Stomach (tissue), 9 donors: ENCODE results near the gene RAMACL. TPM values are rescaled to one million over a fixed set of nuclear protein-coding genes. Genes with fewer than 3 reads are reported as not detected.
"Not testable (repeated sequence)": the region's sequence is repeated elsewhere in the genome, so short reads cannot be mapped to it uniquely, and the experiment has no call there.

Experiments used
- DNase-seq, 2 donors: peaks; one replicate each; pipeline versions ENCODE4 v3.0.0 to v3.0.0-alpha.2; 2013 to 2019
- H3K27ac ChIP-seq, 5 donors: fragments of 200-600 bp in 4 of 5; sonication (generic) in 4 of 5; one replicate each; pipeline ENCODE4 v1.5.1; 2013 to 2019; ENCODE audit warnings: mild to moderate bottlenecking in 1 of 5, moderate library complexity in 1 of 5
- H3K27me3 ChIP-seq, 3 donors: fragments of 200-600 bp; sonication (generic); one replicate each; pipeline ENCODE4 v1.5.1; 2017 to 2019; ENCODE audit warnings: mixed run types in 1 of 3
- H3K36me3 ChIP-seq, 4 donors: fragments of 200-600 bp; sonication (generic); 1 replicate in 3 of 4; 2 replicates in 1 of 4; pipeline ENCODE4 v1.5.1; 2016 to 2019
- H3K4me1 ChIP-seq, 4 donors: fragments of 200-600 bp; sonication (generic); one replicate each; pipeline ENCODE4 v1.5.1; 2016 to 2019
- H3K4me3 ChIP-seq, 4 donors: fragments of 200-600 bp; sonication (generic) in 3 of 4; one replicate each; pipeline ENCODE4 v1.5.1; 2016 to 2019; ENCODE audit warnings: mild to moderate bottlenecking in 1 of 4
- H3K9me3 ChIP-seq, 4 donors: fragments of 200-600 bp; sonication (generic); one replicate each; pipeline ENCODE4 v1.5.1; 2016 to 2019
- CTCF ChIP-seq, 7 experiments: fragments of 450-650 bp in 4 of 7; fragments of 200-600 bp in 3 of 7; sonication (generic) in 3 of 7; IDR thresholded peaks; one replicate each; pipeline ENCODE4 v1.5.1; 2016 to 2019; ENCODE audit warnings: antibody characterized with exemption in 7 of 7, control low read depth in 2 of 7, mild to moderate bottlenecking in 1 of 7
- EP300 ChIP-seq: sonication (generic); formaldehyde crosslinking; IDR thresholded peaks from one replicate; pipeline ENCODE4 v1.6.1; 2017; ENCODE audit warnings: antibody characterized with exemption
- POLR2A ChIP-seq, 4 donors: fragments of 450-650 bp; IDR thresholded peaks; one replicate each; pipeline ENCODE4 v1.6.1; 2016; ENCODE audit warnings: antibody characterized with exemption in 4 of 4, control low read depth in 2 of 4, mild to moderate bottlenecking in 1 of 4, moderate library complexity in 1 of 4
- POLR2AphosphoS5 ChIP-seq, 3 donors: sonication (generic); formaldehyde crosslinking; IDR thresholded peaks; one replicate each; pipeline ENCODE4 v1.6.1; 2016; ENCODE audit warnings: antibody characterized with exemption in 3 of 3
- WGBS, 5 donors: extraction: QIAGEN DNeasy Blood & Tissue Kit in 3 of 5; methylation state at CpG; one replicate each; pipeline versions ENCODE4 v1.1.5 to v1.1.7; 2013 to 2018; 5-methylcytosine and 5-hydroxymethylcytosine counted together
- intact Hi-C: fragments of 100-400 bp; cut with DNase I; formaldehyde crosslinking; loops from one replicate; pipeline ENCODE4 v1.15.1; 2023; ENCODE audit warnings: low total_unique reads
- polyA plus RNA-seq, 3 donors: library from polyadenylated mRNA; stranded (reverse); fragments of 200-250 nt; gene quantifications; one replicate each; pipeline ENCODE4 v1.2.3, GENCODE V29; 2013
- total RNA-seq, 5 donors: library from RNA; depleted of rRNA; stranded (reverse); fragments of >200 nt; gene quantifications; one replicate each; pipeline versions ENCODE4 v1.1.0 to v1.2.3, GENCODE V29; 2014 to 2016
- donor health status: healthy with polysubstance abuse.
- donor health status: Bipolar disorder and iron deficiency.
- donor health status: healthy.

Gene RAMACL
- total and polyA plus RNA-seq, 8 donors = 0.25 to 9.0 (median 3.5) TPM; not detected in 3

DNA sequence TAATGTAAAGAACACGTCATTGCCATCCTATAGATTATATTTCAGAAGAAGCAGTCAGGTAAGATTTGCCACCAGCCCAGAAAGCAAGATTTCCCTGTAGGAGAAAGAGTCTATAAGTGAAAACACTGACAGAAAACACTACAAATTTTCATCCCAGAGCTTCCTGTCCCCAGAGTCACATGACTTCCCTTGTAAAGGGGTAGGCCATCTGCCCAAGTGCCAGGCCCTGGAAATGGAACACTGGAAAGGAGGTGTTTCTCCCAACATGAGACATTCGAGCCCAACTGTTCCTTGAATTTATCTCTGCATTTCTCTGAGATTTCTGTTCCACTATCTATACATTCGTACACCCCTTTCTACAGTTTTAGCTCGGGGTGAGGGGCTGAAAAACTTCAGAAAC, 46.9 kb downstream of the RAMACL start:
- Histone ChIP-seq H3K4me3 (no peak overlapping the region), H3K27me3 (no peaks in the 10 kb centered on the region), H3K4me1 (peaks cover 0 to 29% (median 17%) of the 10 kb centered on the region in 4 donors), H3K27ac (no peak overlapping the region), H3K9me3 (no peaks in the 10 kb centered on the region), H3K36me3 (peaks cover 8 to 45% (median 38%) of the 10 kb centered on the region in 4 donors)
- no peak for TF ChIP-seq POLR2A (IDR thresholded peaks at IDR 0.05)
- no peak for TF ChIP-seq CTCF (IDR thresholded peaks at IDR 0.05)
- TF ChIP-seq EP300 = no peak
- WGBS, 5 donors = 88 to 93% (median 91%) methylated on average over 4 of the region's 4 CpGs
- intact Hi-C loops = no loop called here
- no peak for DNase-seq

- H3K9me3 ChIP-seq, H3K4me3 ChIP-seq, H3K27ac ChIP-seq, DNase-seq, H3K27me3 ChIP-seq, intact Hi-C loops: not testable (repeated sequence)
- 96 to 99% (median 98%) methylated on average over 9 of the region's 9 CpGs for WGBS, 5 donors
- Histone ChIP-seq H3K4me1 (peaks cover 0 to 29% (median 17%) of the 10 kb centered on the region in 4 donors), H3K36me3 (peaks cover 8 to 50% (median 43%) of the 10 kb centered on the region in 4 donors)
These were observed 47.5 kb downstream of the RAMACL start for GRCh38 chr6:166539011-166539385.

DNA sequence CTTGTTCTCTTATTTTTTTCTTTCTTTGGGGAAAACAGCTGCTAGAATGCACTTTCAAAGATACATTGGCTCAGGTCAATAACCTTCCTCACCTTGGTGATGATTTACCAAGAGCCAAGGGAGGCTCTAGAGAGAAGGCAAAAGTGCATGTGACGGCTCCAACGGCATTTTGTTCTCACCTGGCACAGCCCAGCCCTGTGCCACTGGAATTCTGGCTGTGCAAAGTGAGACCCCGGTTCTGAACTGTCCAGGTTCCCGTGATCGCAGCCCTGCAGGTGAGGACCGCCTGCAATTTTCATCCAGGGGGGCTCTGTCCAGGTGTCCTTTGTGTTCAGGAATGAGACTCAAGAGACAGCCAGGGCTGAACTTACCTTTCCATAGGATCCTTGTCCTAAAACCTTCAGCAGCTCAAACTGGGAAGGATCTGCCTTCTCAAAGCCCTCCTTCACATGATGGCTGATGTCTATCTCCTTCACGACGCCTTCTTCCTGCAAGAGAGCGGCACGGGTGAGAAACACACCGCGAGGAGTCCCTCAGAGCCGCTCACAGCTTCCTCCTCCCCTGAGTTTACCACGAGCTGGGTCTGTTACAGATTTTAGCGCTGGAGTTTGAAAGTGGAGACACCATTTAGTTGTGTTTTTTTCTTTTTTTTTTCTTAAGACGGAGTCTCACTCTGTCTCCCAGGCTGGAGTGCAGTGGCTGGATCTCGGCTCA, 48.0 kb downstream of the RAMACL start:
- DNase-seq = no peak
- WGBS, 5 donors = 84 to 89% (median 88%) methylated on average over 17 of the region's 17 CpGs
- TF ChIP-seq EP300 (no peak), POLR2A (IDR thresholded peaks at IDR 0.05) (no peak), POLR2AphosphoS5 (IDR thresholded peaks at IDR 0.05) (no peak)
- no peak overlapping the region for H3K4me3 ChIP-seq
- peaks cover 8 to 54% (median 46%) of the 10 kb centered on the region in 4 donors for H3K36me3 ChIP-seq
- peaks cover 0 to 29% (median 17%) of the 10 kb centered on the region in 4 donors for H3K4me1 ChIP-seq
- no peaks in the 10 kb centered on the region for H3K9me3 ChIP-seq
- no peak overlapping the region for H3K27ac ChIP-seq
- H3K27me3 ChIP-seq = no peaks in the 10 kb centered on the region
- intact Hi-C loops = no loop called here

- TF ChIP-seq POLR2A (IDR thresholded peaks at IDR 0.05) = no peak
- TF ChIP-seq POLR2AphosphoS5 (IDR thresholded peaks at IDR 0.05) = no peak
- TF ChIP-seq CTCF (IDR thresholded peaks at IDR 0.05) = no peak
- TF ChIP-seq EP300 = no peak
- H3K9me3 ChIP-seq = no peaks in the 10 kb centered on the region
- 93 to 95% (median 94%) methylated on average over 17 of the region's 17 CpGs for WGBS, 5 donors
- no peak overlapping the region for H3K4me3 ChIP-seq
- H3K27ac ChIP-seq = no peak overlapping the region
- H3K36me3 ChIP-seq = peaks cover 27 to 88% (median 79%) of the 10 kb centered on the region in 4 donors
- no peaks in the 10 kb centered on the region for H3K27me3 ChIP-seq
- intact Hi-C loops = no loop called here
- H3K4me1 ChIP-seq = peaks cover 0 to 3% (median 0%) of the 10 kb centered on the region in 4 donors
- no peak for DNase-seq
These were observed 51.6 kb downstream of the RAMACL start for GRCh38 chr6:166534658-166535406.

GRCh38 chr6:166533205-166533824, 53.2 kb downstream of the RAMACL start:
- 89 to 95% (median 92%) methylated on average over 13 to 15 of the region's 15 CpGs for WGBS, 5 donors
- H3K4me3 ChIP-seq = no peak overlapping the region
- TF ChIP-seq POLR2AphosphoS5 (IDR thresholded peaks at IDR 0.05) = no peak
- TF ChIP-seq EP300 = no peak
- TF ChIP-seq POLR2A (IDR thresholded peaks at IDR 0.05) = no peak
- TF ChIP-seq CTCF (IDR thresholded peaks at IDR 0.05) = no peak
- no peak for DNase-seq
- H3K4me1 ChIP-seq = no peaks in the 10 kb centered on the region
- H3K27me3 ChIP-seq = no peaks in the 10 kb centered on the region
- H3K27ac ChIP-seq = no peak overlapping the region
- peaks cover 27 to 88% (median 78%) of the 10 kb centered on the region in 4 donors for H3K36me3 ChIP-seq
- intact Hi-C loops = no loop called here
- peaks cover 0 to 3% (median 0%) of the 10 kb centered on the region in 4 donors for H3K9me3 ChIP-seq
